ENCODE measurements around the gene DSTN. TPM values are rescaled to one million over a fixed set of nuclear protein-coding genes. Genes with fewer than 3 reads are reported as not detected.
A peak's percentile ranks its signal among the peaks of the same experiment; 100 is the strongest.

The DSTN gene
- total and polyA plus RNA-seq, 2 experiments from 2014 or later: 162 to 459 TPM

DNA sequence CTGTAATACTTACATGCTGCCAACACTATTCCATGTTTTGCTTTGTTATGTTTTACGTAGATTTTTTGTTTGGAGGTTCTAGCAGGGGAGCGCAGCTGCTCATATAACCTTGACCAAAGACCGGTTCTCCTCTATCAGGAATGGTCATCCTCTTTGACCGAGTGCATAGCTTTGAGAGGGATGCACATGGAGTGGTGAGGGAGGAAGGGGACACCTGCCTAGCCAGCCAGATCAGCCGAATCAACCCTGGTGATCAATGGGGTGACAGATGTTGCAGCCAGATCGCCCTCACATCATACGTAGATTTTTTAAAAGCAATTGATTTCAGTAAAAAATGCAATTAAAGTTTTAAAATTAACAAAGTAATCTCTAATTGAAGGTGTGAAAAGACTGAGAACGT is 6.3 kb downstream of the DSTN start:
- Histone ChIP-seq H3K4me2 (0 out of 2 replicates have a peak overlapping the region, but pooled peaks have one; percentile 30), H3F3A (replicated peaks; ENCODE audit: low read depth) (peaks cover 4% of the 10 kb centered on the region; the same call in 1 of the 2 replicates), H3K27me3 (ENCODE audit: insufficient read depth) (no peaks in the 10 kb centered on the region), H3K4me3 (no peak overlapping the region), H3K36me3 (ENCODE audit: insufficient read depth) (no peaks in the 10 kb centered on the region), H2AFZ (no peak overlapping the region), H3K9me2 (ENCODE audit: insufficient read depth) (no peaks in the 10 kb centered on the region; the same call in 1 of the 2 replicates), H3K79me2 (replicated peaks; ENCODE audit: insufficient read depth) (peaks cover 100% of the 10 kb centered on the region), H3K4me1 (ENCODE audit: insufficient read depth) (peaks cover 59% of the 10 kb centered on the region), H4K20me1 (replicated peaks; ENCODE audit: insufficient read depth) (peaks cover 7% of the 10 kb centered on the region), H3K27ac (ENCODE audit: low read depth) (no peak overlapping the region)
- no peak overlapping the region for H3K4me3 Mint-ChIP-seq
- no peaks in the 10 kb centered on the region for H3K9me3 Mint-ChIP-seq
- no peak for DNase-seq (ENCODE audit: low spot score)
- no peak overlapping the region for H3K27ac Mint-ChIP-seq
- H3K27me3 Mint-ChIP-seq (ENCODE audit: insufficient read depth, low read depth, poor library complexity): peaks cover 3% of the 10 kb centered on the region
- H3K4me1 Mint-ChIP-seq: peaks cover 51% of the 10 kb centered on the region
- H3K36me3 Mint-ChIP-seq (ENCODE audit: low read depth): peaks cover 3% of the 10 kb centered on the region; the same call in 2 of the 3 replicates
- ATAC-seq: no peak
- TF ChIP-seq JUNB (IDR thresholded peaks at IDR 0.05; ENCODE audit: unreplicated experiment) (no peak), ZNF114 (CRISPR knock-in tag; IDR thresholded peaks at IDR 0.05) (no peak), ZNF331 (CRISPR knock-in tag; IDR thresholded peaks at IDR 0.05; ENCODE audit: low read depth) (no peak), EZH2phosphoT487 (IDR thresholded peaks at IDR 0.05; ENCODE audit: unreplicated experiment) (no peak), STAT1 (IDR thresholded peaks at IDR 0.05; ENCODE audit: unreplicated experiment) (no peak), NANOG (IDR thresholded peaks at IDR 0.05; ENCODE audit: borderline replicate concordance) (no peak), EZH2 (IDR thresholded peaks at IDR 0.05; ENCODE audit: low read depth, unreplicated experiment) (no peak), POLR2AphosphoS5 (IDR thresholded peaks at IDR 0.05; ENCODE audit: low read depth) (no peak), CREB1 (CRISPR knock-in tag; IDR thresholded peaks at IDR 0.05; ENCODE audit: low read depth) (no peak)
- TF ChIP-seq, protein P1, sequence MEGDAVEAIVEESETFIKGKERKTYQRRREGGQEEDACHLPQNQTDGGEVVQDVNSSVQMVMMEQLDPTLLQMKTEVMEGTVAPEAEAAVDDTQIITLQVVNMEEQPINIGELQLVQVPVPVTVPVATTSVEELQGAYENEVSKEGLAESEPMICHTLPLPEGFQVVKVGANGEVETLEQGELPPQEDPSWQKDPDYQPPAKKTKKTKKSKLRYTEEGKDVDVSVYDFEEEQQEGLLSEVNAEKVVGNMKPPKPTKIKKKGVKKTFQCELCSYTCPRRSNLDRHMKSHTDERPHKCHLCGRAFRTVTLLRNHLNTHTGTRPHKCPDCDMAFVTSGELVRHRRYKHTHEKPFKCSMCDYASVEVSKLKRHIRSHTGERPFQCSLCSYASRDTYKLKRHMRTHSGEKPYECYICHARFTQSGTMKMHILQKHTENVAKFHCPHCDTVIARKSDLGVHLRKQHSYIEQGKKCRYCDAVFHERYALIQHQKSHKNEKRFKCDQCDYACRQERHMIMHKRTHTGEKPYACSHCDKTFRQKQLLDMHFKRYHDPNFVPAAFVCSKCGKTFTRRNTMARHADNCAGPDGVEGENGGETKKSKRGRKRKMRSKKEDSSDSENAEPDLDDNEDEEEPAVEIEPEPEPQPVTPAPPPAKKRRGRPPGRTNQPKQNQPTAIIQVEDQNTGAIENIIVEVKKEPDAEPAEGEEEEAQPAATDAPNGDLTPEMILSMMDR (conservative IDR thresholded peaks at IDR 0.05; ENCODE audit: low read depth in 2 of 2): no peak
- TF ChIP-seq, protein P2, sequence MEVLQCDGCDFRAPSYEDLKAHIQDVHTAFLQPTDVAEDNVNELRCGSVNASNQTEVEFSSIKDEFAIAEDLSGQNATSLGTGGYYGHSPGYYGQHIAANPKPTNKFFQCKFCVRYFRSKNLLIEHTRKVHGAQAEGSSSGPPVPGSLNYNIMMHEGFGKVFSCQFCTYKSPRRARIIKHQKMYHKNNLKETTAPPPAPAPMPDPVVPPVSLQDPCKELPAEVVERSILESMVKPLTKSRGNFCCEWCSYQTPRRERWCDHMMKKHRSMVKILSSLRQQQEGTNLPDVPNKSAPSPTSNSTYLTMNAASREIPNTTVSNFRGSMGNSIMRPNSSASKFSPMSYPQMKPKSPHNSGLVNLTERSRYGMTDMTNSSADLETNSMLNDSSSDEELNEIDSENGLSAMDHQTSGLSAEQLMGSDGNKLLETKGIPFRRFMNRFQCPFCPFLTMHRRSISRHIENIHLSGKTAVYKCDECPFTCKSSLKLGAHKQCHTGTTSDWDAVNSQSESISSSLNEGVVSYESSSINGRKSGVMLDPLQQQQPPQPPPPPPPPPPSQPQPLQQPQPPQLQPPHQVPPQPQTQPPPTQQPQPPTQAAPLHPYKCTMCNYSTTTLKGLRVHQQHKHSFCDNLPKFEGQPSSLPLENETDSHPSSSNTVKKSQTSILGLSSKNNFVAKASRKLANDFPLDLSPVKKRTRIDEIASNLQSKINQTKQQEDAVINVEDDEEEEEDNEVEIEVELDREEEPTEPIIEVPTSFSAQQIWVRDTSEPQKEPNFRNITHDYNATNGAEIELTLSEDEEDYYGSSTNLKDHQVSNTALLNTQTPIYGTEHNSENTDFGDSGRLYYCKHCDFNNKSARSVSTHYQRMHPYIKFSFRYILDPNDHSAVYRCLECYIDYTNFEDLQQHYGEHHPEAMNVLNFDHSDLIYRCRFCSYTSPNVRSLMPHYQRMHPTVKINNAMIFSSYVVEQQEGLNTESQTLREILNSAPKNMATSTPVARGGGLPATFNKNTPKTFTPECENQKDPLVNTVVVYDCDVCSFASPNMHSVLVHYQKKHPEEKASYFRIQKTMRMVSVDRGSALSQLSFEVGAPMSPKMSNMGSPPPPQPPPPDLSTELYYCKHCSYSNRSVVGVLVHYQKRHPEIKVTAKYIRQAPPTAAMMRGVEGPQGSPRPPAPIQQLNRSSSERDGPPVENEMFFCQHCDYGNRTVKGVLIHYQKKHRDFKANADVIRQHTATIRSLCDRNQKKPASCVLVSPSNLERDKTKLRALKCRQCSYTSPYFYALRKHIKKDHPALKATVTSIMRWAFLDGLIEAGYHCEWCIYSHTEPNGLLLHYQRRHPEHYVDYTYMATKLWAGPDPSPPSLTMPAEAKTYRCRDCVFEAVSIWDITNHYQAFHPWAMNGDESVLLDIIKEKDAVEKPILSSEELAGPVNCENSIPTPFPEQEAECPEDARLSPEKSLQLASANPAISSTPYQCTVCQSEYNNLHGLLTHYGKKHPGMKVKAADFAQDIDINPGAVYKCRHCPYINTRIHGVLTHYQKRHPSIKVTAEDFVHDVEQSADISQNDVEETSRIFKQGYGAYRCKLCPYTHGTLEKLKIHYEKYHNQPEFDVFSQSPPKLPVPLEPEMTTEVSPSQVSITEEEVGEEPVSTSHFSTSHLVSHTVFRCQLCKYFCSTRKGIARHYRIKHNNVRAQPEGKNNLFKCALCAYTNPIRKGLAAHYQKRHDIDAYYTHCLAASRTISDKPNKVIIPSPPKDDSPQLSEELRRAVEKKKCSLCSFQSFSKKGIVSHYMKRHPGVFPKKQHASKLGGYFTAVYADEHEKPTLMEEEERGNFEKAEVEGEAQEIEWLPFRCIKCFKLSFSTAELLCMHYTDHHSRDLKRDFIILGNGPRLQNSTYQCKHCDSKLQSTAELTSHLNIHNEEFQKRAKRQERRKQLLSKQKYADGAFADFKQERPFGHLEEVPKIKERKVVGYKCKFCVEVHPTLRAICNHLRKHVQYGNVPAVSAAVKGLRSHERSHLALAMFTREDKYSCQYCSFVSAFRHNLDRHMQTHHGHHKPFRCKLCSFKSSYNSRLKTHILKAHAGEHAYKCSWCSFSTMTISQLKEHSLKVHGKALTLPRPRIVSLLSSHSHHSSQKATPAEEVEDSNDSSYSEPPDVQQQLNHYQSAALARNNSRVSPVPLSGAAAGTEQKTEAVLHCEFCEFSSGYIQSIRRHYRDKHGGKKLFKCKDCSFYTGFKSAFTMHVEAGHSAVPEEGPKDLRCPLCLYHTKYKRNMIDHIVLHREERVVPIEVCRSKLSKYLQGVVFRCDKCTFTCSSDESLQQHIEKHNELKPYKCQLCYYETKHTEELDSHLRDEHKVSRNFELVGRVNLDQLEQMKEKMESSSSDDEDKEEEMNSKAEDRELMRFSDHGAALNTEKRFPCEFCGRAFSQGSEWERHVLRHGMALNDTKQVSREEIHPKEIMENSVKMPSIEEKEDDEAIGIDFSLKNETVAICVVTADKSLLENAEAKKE (CRISPR knock-in tag; IDR thresholded peaks at IDR 0.05): no peak
- TF ChIP-seq, protein P3, sequence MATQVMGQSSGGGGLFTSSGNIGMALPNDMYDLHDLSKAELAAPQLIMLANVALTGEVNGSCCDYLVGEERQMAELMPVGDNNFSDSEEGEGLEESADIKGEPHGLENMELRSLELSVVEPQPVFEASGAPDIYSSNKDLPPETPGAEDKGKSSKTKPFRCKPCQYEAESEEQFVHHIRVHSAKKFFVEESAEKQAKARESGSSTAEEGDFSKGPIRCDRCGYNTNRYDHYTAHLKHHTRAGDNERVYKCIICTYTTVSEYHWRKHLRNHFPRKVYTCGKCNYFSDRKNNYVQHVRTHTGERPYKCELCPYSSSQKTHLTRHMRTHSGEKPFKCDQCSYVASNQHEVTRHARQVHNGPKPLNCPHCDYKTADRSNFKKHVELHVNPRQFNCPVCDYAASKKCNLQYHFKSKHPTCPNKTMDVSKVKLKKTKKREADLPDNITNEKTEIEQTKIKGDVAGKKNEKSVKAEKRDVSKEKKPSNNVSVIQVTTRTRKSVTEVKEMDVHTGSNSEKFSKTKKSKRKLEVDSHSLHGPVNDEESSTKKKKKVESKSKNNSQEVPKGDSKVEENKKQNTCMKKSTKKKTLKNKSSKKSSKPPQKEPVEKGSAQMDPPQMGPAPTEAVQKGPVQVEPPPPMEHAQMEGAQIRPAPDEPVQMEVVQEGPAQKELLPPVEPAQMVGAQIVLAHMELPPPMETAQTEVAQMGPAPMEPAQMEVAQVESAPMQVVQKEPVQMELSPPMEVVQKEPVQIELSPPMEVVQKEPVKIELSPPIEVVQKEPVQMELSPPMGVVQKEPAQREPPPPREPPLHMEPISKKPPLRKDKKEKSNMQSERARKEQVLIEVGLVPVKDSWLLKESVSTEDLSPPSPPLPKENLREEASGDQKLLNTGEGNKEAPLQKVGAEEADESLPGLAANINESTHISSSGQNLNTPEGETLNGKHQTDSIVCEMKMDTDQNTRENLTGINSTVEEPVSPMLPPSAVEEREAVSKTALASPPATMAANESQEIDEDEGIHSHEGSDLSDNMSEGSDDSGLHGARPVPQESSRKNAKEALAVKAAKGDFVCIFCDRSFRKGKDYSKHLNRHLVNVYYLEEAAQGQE (IDR thresholded peaks at IDR 0.05; ENCODE audit: unreplicated experiment): no peak
- TF ChIP-seq, protein P4, sequence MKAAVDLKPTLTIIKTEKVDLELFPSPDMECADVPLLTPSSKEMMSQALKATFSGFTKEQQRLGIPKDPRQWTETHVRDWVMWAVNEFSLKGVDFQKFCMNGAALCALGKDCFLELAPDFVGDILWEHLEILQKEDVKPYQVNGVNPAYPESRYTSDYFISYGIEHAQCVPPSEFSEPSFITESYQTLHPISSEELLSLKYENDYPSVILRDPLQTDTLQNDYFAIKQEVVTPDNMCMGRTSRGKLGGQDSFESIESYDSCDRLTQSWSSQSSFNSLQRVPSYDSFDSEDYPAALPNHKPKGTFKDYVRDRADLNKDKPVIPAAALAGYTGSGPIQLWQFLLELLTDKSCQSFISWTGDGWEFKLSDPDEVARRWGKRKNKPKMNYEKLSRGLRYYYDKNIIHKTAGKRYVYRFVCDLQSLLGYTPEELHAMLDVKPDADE (IDR thresholded peaks at IDR 0.05): no peak

All from GM23338 (cell line).